ENCODE results near the gene PLEKHG5. TPM values are rescaled to one million over a fixed set of nuclear protein-coding genes. Genes with fewer than 3 reads are reported as not detected.

The PLEKHG5 gene
- total RNA-seq, 4 donors from 2014 or later = 2.6 to 23.7 (median 8.2) TPM

DNA sequence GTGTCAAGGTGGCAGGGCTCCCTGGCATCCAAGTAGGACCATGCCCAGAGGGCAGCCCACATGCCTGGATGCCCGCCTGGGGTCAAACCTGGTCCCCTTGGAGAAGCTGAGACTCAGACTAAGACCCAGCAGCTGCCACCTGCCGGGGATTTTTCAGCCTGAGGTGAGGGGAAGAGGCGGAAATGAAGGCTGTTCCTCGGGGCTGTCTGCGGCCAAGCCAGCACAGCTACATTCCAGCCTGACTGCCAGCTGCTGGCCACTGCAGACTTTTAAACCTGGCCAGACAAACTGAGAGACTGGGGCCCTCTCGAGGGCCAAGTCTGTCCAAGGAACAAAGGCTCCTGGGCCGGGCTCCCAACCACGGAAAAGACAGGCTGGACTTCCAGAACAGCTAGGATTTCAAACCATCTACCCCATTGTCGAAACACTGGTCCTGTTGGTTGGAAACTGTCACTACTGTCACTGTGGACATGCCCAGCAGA lies 21.9 kb upstream of the PLEKHG5 start:
- H3K36me3 ChIP-seq = no peaks in the 10 kb centered on the region
- TF ChIP-seq, protein P1, sequence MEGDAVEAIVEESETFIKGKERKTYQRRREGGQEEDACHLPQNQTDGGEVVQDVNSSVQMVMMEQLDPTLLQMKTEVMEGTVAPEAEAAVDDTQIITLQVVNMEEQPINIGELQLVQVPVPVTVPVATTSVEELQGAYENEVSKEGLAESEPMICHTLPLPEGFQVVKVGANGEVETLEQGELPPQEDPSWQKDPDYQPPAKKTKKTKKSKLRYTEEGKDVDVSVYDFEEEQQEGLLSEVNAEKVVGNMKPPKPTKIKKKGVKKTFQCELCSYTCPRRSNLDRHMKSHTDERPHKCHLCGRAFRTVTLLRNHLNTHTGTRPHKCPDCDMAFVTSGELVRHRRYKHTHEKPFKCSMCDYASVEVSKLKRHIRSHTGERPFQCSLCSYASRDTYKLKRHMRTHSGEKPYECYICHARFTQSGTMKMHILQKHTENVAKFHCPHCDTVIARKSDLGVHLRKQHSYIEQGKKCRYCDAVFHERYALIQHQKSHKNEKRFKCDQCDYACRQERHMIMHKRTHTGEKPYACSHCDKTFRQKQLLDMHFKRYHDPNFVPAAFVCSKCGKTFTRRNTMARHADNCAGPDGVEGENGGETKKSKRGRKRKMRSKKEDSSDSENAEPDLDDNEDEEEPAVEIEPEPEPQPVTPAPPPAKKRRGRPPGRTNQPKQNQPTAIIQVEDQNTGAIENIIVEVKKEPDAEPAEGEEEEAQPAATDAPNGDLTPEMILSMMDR (IDR thresholded peaks at IDR 0.05) = no peak
- TF ChIP-seq POLR2A (IDR thresholded peaks at IDR 0.05) = no peak
- intact Hi-C loops (cut with DNase I; ENCODE audit: low total_unique reads) = no loop called here
- no peaks in the 10 kb centered on the region for H3K27me3 ChIP-seq
- no peaks in the 10 kb centered on the region for H3K4me1 ChIP-seq
- H3K4me3 ChIP-seq = no peak overlapping the region
- no peak for DNase-seq
- H3K27ac ChIP-seq = no peak overlapping the region
- H3K9me3 ChIP-seq = no peaks in the 10 kb centered on the region

DNA sequence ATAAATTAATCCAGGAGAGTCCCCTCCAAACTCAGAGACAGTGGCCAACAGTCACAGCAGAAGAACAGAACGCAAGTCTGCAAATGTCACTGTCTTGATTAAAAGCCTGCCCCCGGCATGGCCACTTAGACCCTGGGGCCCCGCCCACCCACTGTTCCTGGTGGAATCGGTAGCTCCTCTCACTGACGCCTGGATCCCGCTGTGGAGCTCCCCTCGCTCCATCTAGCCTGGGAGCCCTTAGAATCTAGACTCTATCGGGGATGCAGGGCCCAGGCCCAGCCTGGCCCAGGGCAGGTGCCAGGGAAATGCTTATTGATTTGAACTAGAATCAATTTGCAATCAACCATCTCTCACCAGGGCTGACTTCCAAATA lies 21.4 kb upstream of the PLEKHG5 start:
- H3K4me3 ChIP-seq = no peak overlapping the region
- no peaks in the 10 kb centered on the region for H3K4me1 ChIP-seq
- no peak overlapping the region for H3K27ac ChIP-seq
- TF ChIP-seq, protein P1 (IDR thresholded peaks at IDR 0.05) = no peak
- no peak for TF ChIP-seq POLR2A (IDR thresholded peaks at IDR 0.05)
- no peaks in the 10 kb centered on the region for H3K36me3 ChIP-seq
- no peaks in the 10 kb centered on the region for H3K9me3 ChIP-seq
- intact Hi-C loops (cut with DNase I; ENCODE audit: low total_unique reads) = no loop called here
- H3K27me3 ChIP-seq = no peaks in the 10 kb centered on the region
- DNase-seq = no peak

DNA sequence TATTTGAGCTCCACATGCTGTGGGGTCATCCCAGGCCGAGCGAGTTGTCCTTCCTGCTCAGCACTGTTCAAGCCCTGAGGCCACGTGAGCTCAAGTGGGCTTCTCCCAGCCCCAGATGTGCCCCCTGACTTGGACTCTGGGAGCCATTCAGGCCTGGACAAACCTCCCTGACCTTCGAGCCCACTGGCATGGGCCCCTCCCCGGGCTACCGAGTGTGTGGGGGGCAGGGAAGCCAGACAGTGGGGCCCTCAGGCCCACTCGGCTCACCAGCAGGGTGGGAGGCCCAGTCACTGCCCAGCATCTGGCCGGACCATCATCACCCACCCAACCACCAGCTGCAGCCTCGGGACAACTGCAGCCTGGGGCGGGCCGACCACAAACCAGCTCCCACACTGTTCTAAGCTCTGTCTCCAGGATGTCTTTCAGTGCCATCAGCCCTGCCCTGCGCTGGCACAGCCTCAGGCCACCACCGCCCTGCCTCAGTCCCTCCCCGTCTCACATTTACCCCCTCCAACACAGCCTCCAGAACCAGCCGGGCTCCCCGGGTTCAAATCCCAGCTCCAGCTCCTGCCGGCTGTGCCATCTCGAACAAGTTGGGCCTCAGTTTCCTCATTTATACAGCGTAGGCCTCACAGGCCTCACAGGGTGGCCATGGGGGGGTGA lies 20.9 kb upstream of the PLEKHG5 start:
- no peaks in the 10 kb centered on the region for H3K27me3 ChIP-seq
- H3K27ac ChIP-seq = no peak overlapping the region
- H3K4me3 ChIP-seq = no peak overlapping the region
- intact Hi-C loops (cut with DNase I; ENCODE audit: low total_unique reads) = no loop called here
- H3K36me3 ChIP-seq = no peaks in the 10 kb centered on the region
- H3K9me3 ChIP-seq = no peaks in the 10 kb centered on the region
- no peak for TF ChIP-seq POLR2A (IDR thresholded peaks at IDR 0.05)
- TF ChIP-seq, protein P1 (IDR thresholded peaks at IDR 0.05) = no peak
- no peaks in the 10 kb centered on the region for H3K4me1 ChIP-seq
- no peak for DNase-seq

DNA sequence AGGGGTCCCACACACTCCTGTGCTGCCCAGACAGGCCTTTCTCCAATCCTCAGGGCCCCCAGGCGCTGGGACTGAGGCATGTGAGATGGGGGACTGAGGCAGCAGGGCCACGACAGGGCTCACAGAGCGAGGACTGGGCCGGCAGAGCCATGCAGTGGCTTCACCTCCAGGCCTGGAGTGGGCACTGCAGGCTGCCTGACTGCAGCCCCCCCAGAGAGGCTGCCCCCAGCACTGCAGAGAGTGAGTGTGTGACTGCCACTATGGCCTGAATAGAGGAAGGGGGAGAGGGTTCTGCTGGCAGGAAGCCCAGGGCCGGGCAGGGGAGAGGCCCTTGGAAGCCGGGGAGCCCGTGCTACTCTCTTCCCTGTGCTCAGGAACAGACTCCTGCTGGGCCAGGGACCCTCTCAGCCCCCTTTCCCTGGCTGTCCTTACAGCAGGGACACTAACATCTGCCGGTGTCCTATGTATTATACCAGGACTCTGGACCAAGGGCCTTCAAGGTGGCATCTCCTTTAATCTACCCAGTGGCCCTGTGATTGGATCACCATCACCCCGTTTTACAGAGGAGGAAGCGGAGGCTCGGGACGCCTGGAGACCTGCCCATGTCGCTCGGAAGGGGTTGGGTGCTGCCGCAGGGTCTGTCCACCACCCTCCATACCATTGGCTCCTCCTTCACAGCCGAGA lies 20.2 kb upstream of the PLEKHG5 start:
- intact Hi-C loops (cut with DNase I; ENCODE audit: low total_unique reads) = no loop called here
- Histone ChIP-seq H3K4me1 (no peaks in the 10 kb centered on the region), H3K9me3 (no peaks in the 10 kb centered on the region), H3K27me3 (no peaks in the 10 kb centered on the region), H3K27ac (no peak overlapping the region), H3K36me3 (no peaks in the 10 kb centered on the region), H3K4me3 (no peak overlapping the region)
- DNase-seq = no peak
- TF ChIP-seq, protein P1 (IDR thresholded peaks at IDR 0.05) = no peak
- no peak for TF ChIP-seq POLR2A (IDR thresholded peaks at IDR 0.05)

DNA sequence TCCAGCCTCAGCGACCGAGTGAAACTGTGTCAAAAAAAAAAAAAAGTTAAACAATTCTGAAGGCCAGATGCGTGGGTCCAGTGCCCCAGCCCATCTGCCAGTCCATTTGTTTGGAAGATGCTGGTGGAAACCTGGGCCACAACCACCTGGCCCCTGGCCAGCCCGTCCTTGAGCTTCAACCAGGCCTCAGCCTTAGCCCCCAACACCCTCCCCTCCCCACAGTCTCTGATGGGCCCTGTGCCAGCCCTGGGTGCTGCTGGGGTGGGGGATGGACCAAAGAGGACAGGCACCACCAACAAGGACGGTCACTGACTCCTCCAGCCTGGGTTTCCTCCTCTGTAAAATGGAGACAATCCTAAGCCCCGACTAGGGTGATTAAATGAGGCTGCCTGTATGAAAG lies 19.6 kb upstream of the PLEKHG5 start:
- H3K27ac ChIP-seq = no peak overlapping the region
- no peak overlapping the region for H3K4me3 ChIP-seq
- H3K4me1 ChIP-seq = no peaks in the 10 kb centered on the region
- TF ChIP-seq POLR2A (IDR thresholded peaks at IDR 0.05) = no peak
- TF ChIP-seq, protein P1 (IDR thresholded peaks at IDR 0.05) = no peak
- intact Hi-C loops (cut with DNase I; ENCODE audit: low total_unique reads) = no loop called here
- no peaks in the 10 kb centered on the region for H3K27me3 ChIP-seq
- no peak for DNase-seq
- no peaks in the 10 kb centered on the region for H3K36me3 ChIP-seq
- no peaks in the 10 kb centered on the region for H3K9me3 ChIP-seq

Measured in uterus (tissue), 4 donors.